GM23338 (cell line): ENCODE measurements around the gene GET3. TPM values are rescaled to one million over a fixed set of nuclear protein-coding genes. Genes with fewer than 3 reads are reported as not detected.

Experiments
- ATAC-seq: fragments of 200-7000 bp; cut with Tn5 transposase; 3 replicates; pipeline ENCODE4 v1.9.1; 2020
- DNase-seq: peaks from one replicate; pipeline ENCODE4 v3.0.0-alpha.2; 2015; ENCODE audit warnings: low spot score
- H2AFZ ChIP-seq: fragments of 200-600 bp; sonication (generic); 2 replicates; pipeline ENCODE4 v1.8.0; 2016; ENCODE audit warnings: antibody characterized with exemption, mild to moderate bottlenecking, moderate library complexity
- H3F3A ChIP-seq: fragments of 200-600 bp; sonication (generic); replicated peaks from 2 replicates; pipeline ENCODE4 v1.8.0; 2017; ENCODE audit warnings: antibody characterized with exemption, mixed run types, low read depth
- H3K27ac ChIP-seq: fragments of 200-600 bp; sonication (generic); 2 replicates; pipeline ENCODE4 v1.6.1; 2016; ENCODE audit warnings: low read depth
- H3K27me3 ChIP-seq: fragments of 200-600 bp; sonication (generic); 2 replicates; pipeline ENCODE4 v1.8.0; 2016; ENCODE audit warnings: mild to moderate bottlenecking, mixed run types, moderate library complexity; ENCODE audit not compliant: insufficient read depth
- H3K36me3 ChIP-seq: fragments of 200-600 bp; sonication (generic); 2 replicates; pipeline ENCODE4 v1.8.0; 2016; ENCODE audit warnings: mild to moderate bottlenecking; ENCODE audit not compliant: insufficient read depth
- H3K4me1 ChIP-seq: fragments of 200-600 bp; sonication (generic); 2 replicates; pipeline ENCODE4 v1.8.0; 2016; ENCODE audit warnings: mild to moderate bottlenecking, moderate library complexity; ENCODE audit not compliant: insufficient read depth
- H3K4me2 ChIP-seq: fragments of 200-600 bp; sonication (generic); 2 replicates; pipeline ENCODE4 v1.7.1; 2017; ENCODE audit warnings: mixed run types
- H3K4me3 ChIP-seq: fragments of 200-600 bp; sonication (generic); 2 replicates; pipeline ENCODE4 v1.6.1; 2016; ENCODE audit warnings: mixed run types
- H3K79me2 ChIP-seq: fragments of 200-600 bp; sonication (generic); replicated peaks from 2 replicates; pipeline ENCODE4 v1.8.0; 2017; ENCODE audit warnings: mild to moderate bottlenecking; ENCODE audit not compliant: insufficient read depth
- H3K9me2 ChIP-seq: fragments of 200-600 bp; sonication (generic); 2 replicates; pipeline ENCODE4 v1.8.0; 2017; ENCODE audit not compliant: insufficient read depth
- H4K20me1 ChIP-seq: fragments of 200-600 bp; sonication (generic); replicated peaks from 2 replicates; pipeline ENCODE4 v1.8.0; 2017; ENCODE audit warnings: mild to moderate bottlenecking; ENCODE audit not compliant: insufficient read depth
- H3K27ac Mint-ChIP-seq: 2 replicates; pipeline ENCODE4 v1.8.0; 2020; ENCODE audit warnings: inconsistent platforms, mild to moderate bottlenecking, moderate library complexity, mixed read lengths
- H3K27me3 Mint-ChIP-seq: 3 replicates; pipeline ENCODE4 v1.8.0; 2022; ENCODE audit warnings: low read depth, mild to moderate bottlenecking, moderate library complexity, mixed read lengths, inconsistent platforms; ENCODE audit not compliant: insufficient read depth, poor library complexity
- H3K36me3 Mint-ChIP-seq: 3 replicates; pipeline ENCODE4 v1.8.0; 2021; ENCODE audit warnings: low read depth, mild to moderate bottlenecking, inconsistent platforms, moderate library complexity, mixed read lengths
- H3K4me1 Mint-ChIP-seq: 3 replicates; pipeline ENCODE4 v1.8.0; 2020; ENCODE audit warnings: mild to moderate bottlenecking, inconsistent platforms, mixed read lengths
- H3K4me3 Mint-ChIP-seq: 3 replicates; pipeline ENCODE4 v1.8.0; 2021; ENCODE audit warnings: moderate library complexity, mild to moderate bottlenecking, inconsistent platforms, mixed read lengths
- H3K9me3 Mint-ChIP-seq: 3 replicates; pipeline ENCODE4 v1.8.0; 2020; ENCODE audit warnings: moderate library complexity, mild to moderate bottlenecking, inconsistent platforms, mixed read lengths
- CREB1 ChIP-seq: fragments of 250-450 bp; sonication (Bioruptor Pico); IDR thresholded peaks from 2 replicates; pipeline ENCODE4 v1.5.0; 2020; ENCODE audit warnings: low read depth, mild to moderate bottlenecking, moderate library complexity
- CTCF ChIP-seq, 2 experiments: fragments of 200-600 bp in 1 of 2; sonication (generic) in 1 of 2; conservative IDR thresholded peaks; 2 replicates each; pipeline versions ENCODE4 v1.5.1 to v1.6.1; 2016 to 2017; ENCODE audit warnings: antibody characterized with exemption in 2 of 2, low read depth in 2 of 2, mild to moderate bottlenecking in 2 of 2, moderate library complexity in 1 of 2
- ETS1 ChIP-seq: IDR thresholded peaks from 2 replicates; pipeline ENCODE4 v1.6.1; 2016; ENCODE audit warnings: antibody characterized with exemption
- EZH2 ChIP-seq: fragments of 200-600 bp; sonication (generic); IDR thresholded peaks from one replicate; pipeline ENCODE4 v1.8.0; 2017; ENCODE audit warnings: antibody characterized with exemption, mild to moderate bottlenecking, low read depth; ENCODE audit not compliant: unreplicated experiment
- EZH2phosphoT487 ChIP-seq: fragments of 200-600 bp; sonication (generic); IDR thresholded peaks from one replicate; pipeline ENCODE4 v1.8.1; 2018; ENCODE audit warnings: antibody characterized with exemption; ENCODE audit not compliant: unreplicated experiment
- STAT1 ChIP-seq: IDR thresholded peaks from one replicate; pipeline ENCODE4 v1.6.1; 2016; ENCODE audit warnings: antibody characterized with exemption; ENCODE audit not compliant: unreplicated experiment
- ZNF331 ChIP-seq: fragments of 250-450 bp; sonication (Bioruptor Pico); IDR thresholded peaks from 2 replicates; pipeline ENCODE4 v1.5.0; 2020; ENCODE audit warnings: low read depth, mild to moderate bottlenecking, moderate library complexity
- ZNF462 ChIP-seq: fragments of 250-450 bp; sonication (Bioruptor Pico); IDR thresholded peaks from 2 replicates; pipeline ENCODE4 v1.5.0; 2020; ENCODE audit warnings: mild to moderate bottlenecking, moderate library complexity
- polyA plus RNA-seq: library from polyadenylated mRNA; unstranded; fragments of >200 nt; fragmentation: Nextera tagmentation; extraction: Ambion mirVana; gene quantifications from 2 replicates; pipeline ENCODE4 v1.2.1, GENCODE V29; 2016
- total RNA-seq: library from RNA; depleted of rRNA; stranded (reverse); fragments of >200 nt; shearing (Covaris generic); gene quantifications from 2 replicates; pipeline ENCODE4 v1.2.3, GENCODE V29; 2014

The GET3 gene
- total and polyA plus RNA-seq, 2 experiments from 2014 or later, result 90.4 to 109 TPM

GRCh38 chr19:12715929-12716328 lies 21.4 kb upstream of the GET3 start:
- Mint-ChIP-seq H3K4me1 (peaks cover 5% of the 10 kb centered on the region; the same call in 2 of the 3 replicates), H3K9me3 (peaks cover 4% of the 10 kb centered on the region; the same call in 1 of the 3 replicates), H3K4me3 (no peak overlapping the region), H3K27me3 (peaks cover 5% of the 10 kb centered on the region), H3K27ac (no peak overlapping the region), H3K36me3 (peaks cover 81% of the 10 kb centered on the region)
- H3K4me2 ChIP-seq, result no peak overlapping the region
- ATAC-seq, result no peak
- no peak overlapping the region for H2AFZ ChIP-seq
- no peak overlapping the region for H3K27ac ChIP-seq
- H3K27me3 ChIP-seq, result no peaks in the 10 kb centered on the region
- H3K79me2 ChIP-seq, result peaks cover 53% of the 10 kb centered on the region
- no peak overlapping the region for H3K4me3 ChIP-seq
- peaks cover 9% of the 10 kb centered on the region; the same call in 1 of the 2 replicates for H3K4me1 ChIP-seq
- H3K9me2 ChIP-seq, result no peaks in the 10 kb centered on the region
- H3K36me3 ChIP-seq, result peaks cover 41% of the 10 kb centered on the region
- peaks cover 53% of the 10 kb centered on the region for H3F3A ChIP-seq
- H4K20me1 ChIP-seq, result peaks cover 49% of the 10 kb centered on the region
- no peak for DNase-seq
- no peak for TF ChIP-seq EZH2phosphoT487
- TF ChIP-seq ETS1, result no peak
- no peak for TF ChIP-seq CTCF (conservative IDR thresholded peaks at IDR 0.05; ENCODE audit: low read depth in 2 of 2)
- no peak for TF ChIP-seq EZH2
- no peak for TF ChIP-seq CREB1
- TF ChIP-seq STAT1, result no peak
- TF ChIP-seq ZNF462 (CRISPR knock-in tag), result no peak
- no peak for TF ChIP-seq ZNF331 (CRISPR knock-in tag)
